SKM-1 treated with dmso at 0.1 percent for 144 hours (cell line): ENCODE results near the gene SLC25A21.

Experiments
- DNase-seq: peaks from one replicate; lab custom pipeline; 2025; ENCODE audit not compliant: unreplicated experiment; lab: John Stamatoyannopoulos, UW

The SLC25A21 gene

DNA sequence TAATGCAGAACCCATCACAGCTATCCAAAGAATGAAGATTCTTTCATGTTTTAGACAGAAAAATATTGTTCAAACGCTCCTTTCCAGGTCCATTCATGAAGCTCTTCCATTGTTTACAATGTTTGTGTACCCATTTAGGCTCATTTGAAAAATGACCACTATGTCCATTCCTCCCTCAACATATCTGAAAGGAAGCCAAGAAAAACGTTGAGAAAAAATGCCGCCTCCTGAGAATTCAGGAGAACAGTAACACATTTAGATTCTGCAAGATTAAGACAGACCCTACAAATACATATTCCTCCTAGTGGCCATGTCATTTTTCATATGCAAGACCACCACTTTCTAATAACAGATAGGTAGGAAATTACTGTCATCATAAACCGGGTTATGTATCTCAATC lies 124.4 kb downstream of the SLC25A21 start:
- DNase-seq, result no peak

DNA sequence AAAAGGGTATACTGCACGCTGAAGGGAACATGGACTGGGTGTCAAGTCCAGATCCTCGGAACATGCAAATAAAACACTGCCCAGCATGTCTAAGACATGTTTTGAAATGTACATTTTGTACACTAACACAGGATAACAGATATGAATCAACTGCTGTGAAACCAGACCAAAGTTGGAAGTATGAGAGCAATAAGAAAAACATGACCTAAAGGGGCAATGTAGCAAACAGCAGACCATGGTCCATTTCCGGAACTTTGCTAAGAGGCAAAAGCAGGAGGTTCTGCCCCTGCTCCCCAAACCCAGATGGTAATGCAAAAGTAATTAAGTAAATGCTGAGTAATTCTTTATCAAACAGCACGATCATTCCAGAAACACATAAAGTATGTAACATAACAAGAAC lies 125.2 kb downstream of the SLC25A21 start:
- DNase-seq, result no peak

DNA sequence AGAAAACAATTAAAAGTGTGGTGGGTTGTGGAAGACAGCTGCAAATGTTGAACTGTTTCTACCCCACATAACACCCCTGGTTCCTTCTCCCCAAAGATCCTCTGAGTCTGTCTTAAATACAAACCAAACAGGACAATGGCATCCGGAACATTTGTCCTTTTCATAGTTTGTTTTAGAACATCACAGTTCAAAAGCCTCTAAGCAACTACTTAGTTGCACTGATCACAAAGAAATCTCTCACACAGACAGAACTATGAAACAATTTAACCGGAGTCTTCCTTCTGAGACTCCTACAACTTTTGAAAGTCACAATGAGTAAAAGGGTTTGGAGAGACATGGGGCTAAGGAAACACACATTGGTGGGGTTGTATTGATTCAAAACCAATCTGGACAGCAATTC lies 125.6 kb downstream of the SLC25A21 start:
- no peak for DNase-seq

DNA sequence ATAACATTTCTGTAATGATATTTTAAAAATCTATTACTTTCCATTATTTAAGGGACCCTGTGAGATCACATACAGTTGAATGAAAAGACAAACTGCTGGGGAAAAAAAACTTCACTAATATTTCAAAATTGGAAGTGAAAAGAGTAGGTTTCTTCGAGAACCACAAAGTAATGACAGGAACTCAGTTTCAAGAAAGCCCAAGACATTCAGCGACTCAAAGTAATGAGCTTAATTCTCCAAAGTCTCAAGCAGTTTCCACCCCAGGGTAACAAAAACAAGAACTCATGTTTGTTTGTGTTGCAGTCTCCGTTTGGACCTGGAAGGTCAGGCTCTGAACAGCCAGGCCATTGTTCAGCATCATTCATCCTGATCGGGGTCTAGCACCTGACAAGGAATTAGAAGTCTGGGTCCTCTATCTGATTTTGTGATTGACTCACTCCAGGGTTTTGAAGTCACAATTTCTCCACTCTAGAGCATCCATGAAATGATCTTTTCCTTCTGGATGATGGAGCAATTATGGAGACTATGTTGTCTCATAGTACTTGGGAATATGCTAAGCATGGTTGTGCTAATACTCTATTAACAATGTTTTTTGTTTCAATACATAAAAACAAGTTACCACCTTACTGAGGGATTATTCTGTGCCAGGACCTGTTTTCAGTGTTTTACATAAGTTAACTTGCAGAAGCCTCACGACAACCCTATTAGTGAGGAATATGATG lies 126.9 kb downstream of the SLC25A21 start:
- DNase-seq, result no peak

DNA sequence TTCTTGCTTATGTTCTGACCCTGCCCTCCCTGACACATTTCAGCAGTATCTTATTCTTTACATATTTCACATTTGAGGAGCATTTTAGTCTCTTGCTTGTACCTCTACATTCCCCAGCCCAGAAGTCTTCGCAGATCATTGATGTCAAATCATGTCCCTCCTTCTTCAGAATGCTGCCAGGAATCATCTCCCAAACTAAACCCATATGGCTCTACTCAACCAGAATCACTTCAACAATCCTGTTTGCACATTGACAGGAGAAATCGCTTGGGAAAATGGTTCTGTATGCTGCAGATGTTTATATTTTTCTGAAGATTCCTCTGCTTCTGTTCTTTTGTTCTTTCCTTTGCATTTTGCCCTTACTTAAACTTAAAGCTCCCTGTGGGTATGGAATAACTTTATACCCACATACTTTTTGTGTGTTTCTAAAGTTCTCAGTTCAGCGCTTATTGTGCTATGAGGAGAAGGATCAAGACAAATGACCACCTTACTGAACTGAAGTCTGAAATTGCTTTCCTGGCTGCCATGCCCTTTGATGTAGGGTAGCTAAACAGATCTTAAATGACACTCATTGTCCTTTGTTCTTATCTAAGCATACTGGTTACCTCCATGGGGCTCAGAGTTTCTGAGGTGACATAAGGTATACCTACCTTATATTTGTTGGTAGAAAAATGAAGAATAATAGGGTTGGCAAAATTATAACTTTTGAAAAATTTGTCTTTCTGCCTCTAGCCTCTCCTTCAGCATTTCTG lies 134.6 kb downstream of the SLC25A21 start:
- DNase-seq, result no peak

DNA sequence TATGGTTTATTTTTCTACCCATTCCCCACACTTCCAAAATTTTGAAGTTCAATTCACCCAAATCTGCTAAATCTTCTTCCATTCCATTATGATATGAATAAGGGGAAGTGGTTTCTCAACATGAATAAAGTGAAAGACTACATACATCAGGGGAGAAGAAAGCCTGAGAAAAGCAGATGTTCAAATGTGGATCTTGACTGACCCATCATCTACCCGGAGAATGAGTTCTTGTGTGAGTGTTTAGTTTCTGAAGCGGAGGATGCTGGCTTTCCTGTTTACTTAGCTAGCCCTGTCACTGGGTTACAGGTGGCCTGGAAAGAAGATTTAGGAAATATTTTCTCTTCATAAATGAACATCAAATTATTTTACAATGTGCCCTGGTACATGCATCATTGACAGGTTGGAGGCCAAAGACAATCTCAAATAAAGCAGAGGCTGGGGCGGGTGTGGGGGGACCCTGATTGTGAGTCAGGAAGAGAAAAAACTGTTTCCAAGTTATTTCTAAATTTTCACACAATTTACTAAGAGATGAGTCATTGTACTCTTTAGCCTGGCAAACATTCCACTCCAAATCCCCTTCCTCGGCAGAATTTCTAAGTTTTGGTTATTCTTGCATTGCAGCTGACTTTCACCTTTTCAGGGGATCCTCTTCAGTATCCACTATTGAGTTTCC lies 135.6 kb downstream of the SLC25A21 start:
- no peak for DNase-seq

DNA sequence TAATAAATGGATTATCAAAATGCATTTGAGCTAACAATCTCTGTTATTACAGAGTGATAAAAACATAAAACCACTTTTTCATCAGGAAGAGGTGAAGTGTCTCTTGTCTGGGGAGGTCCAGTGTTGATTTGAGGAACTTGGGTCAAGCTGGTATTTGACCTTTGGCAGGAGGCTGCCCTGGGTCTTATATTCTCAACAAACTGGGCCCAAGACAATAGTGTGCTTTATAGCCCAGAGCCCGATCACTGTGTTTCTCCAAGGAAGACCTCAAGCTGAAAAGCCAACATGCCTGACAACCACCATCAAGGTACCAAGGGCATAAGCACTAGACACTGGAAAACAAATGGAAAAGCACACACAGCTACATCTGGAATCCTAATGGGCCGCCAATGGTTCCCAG lies 137.0 kb downstream of the SLC25A21 start:
- DNase-seq, result no peak

DNA sequence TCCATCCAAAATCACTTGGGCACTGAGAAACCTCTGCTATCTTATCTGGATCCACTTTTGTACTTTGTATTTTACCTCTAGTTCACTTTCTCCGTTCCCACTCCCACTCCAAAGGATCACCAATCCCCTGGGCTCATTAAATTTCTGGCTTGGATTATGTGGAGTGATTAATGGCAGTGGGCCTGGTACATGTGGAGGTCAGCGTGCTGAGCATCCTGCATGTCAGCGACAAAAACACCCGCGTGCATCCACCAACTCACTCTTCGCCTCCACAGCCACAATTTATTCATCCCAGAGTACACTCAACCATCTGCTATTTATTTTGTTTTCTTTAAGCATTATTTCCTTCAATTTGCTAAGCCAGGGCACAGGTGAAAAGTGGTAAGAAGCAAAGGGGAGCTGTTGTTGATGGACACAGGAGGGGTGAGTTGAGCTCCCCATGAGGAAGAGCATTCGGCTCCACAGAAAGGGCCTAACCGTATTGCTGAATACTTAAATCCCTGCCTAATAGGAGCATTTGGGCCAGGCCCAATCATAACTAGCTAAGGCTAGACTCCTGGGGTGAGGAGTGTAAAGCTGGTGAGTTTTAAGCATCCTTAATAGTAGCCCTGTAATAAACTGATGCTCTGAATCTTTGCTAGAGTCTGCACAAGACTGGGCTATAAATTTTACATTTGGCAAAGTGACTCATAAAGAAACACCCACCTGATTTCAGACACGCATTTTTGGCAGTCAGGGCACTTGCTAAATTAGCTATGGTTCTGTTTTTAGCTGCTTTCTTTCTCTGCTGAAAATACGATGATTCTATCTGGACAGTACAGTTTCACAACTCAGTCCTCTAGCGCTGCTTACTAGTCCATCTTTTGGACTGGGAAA lies 137.8 kb downstream of the SLC25A21 start:
- DNase-seq, result no peak

DNA sequence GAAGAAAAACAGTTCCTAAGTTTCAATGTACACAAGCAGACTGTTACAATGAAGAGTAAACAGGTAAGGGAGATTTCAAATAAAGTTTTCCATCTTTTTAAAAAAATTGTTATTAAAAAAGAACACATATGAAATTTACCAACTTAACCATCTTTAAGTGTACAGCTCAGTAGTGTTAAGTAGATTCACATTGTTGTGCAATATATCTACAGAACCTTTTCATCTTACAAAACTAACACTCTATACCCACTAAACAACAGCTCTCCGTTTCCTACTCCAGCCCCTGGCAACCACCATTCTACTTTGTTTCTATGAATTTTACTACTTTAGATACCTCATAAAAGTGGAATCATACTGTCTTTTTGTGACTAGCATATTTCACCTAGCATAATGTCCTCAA lies 139.5 kb downstream of the SLC25A21 start:
- DNase-seq, result no peak

DNA sequence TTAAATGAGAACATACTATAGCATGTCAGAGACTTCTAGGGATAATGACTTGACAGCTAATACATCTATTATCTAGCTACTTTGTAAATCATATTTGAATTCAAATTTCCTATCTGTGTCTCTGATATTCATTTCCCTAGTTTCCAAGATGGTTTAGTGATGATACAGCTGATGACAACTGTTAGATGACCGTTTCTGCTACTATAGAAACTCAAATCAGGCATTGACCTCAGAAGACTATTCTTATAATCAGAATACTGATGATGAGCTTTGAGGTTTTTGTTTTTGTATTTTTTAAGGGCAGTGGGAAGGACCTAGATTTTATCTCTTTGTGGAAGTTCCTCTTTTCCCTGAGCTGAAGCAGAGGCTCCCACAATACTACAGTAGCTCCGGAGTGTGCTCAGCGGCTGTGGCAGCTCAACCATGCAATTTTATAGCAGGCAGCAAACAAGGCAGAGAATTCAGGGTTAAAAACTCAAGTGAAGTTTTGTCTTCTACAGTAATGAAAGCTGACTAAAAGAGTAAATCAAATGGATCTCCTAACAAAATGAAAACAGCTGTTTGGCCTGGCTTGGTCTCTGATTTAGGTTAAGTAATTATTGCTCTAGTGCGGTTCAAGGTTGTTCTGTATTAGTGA lies 145.1 kb downstream of the SLC25A21 start:
- DNase-seq, result peak; percentile 22

DNA sequence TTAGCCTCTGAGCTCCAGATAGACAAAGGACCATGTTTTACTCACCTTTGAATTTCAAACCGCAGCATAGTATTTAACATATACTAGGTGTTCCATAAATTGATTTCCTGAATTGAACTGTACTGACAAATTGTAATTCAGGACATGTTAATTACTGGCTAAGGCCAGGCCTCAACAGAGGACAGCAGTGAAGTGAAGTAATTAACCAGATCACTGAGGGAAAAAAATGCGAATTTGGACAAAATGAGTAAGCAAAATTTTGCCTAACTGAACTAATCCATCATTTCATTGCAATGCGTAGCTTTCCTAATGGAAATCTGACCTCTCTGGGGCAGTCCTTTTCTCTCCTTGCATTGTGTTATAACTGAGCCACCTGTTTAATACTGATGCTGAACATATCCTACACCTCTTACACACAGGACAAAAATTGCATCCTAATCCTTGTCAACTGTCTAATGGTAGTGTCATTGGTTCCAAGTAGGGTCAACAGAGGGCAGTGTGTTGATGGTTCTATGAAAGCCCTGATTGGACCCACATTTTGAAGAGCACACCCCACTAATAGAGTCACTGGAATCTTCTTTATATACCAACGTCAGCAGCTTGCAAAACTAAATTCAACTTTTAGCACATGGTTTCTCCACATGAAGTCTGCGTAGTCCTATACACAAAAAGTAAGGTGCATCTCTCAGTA lies 148.4 kb downstream of the SLC25A21 start:
- no peak for DNase-seq

DNA sequence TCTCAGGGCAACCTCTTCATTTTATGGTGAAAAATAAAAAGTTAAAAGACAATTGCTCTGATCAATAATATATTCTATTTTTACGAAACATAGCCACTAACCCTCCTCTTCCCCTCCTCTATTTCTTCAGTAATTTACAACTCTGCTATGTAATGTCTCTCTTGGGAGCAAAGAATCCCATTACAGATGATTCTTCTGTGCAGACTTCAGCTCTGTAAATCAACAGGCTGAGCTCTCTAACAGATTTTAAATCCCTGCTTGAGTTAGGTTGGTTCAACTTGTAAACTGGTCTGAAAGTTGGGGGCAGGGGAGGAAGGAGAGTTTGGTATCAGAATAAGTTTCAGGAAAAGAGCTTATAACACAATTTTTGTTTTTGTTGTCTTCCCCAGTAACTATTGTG lies 151.0 kb downstream of the SLC25A21 start:
- DNase-seq, result no peak

DNA sequence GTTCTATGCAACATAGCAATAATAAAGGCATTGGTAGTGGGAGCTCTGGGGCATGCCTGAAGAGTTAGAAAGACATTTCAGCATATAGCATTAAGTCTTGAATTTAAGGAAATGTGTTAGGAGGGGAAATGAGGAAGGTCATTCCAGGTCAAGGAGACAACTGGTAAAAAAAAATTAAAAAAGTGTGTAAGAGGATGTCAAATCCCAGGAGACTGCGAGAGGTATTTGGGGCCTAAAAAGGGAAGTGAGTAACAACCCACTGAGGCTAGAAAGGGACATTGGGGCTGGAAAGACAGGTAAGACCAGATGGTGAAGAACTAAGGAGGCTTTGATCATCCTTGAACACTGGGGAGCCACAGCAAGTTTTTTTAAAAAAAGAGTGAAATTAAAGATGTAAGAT lies 152.9 kb downstream of the SLC25A21 start:
- peak; percentile 54 for DNase-seq

DNA sequence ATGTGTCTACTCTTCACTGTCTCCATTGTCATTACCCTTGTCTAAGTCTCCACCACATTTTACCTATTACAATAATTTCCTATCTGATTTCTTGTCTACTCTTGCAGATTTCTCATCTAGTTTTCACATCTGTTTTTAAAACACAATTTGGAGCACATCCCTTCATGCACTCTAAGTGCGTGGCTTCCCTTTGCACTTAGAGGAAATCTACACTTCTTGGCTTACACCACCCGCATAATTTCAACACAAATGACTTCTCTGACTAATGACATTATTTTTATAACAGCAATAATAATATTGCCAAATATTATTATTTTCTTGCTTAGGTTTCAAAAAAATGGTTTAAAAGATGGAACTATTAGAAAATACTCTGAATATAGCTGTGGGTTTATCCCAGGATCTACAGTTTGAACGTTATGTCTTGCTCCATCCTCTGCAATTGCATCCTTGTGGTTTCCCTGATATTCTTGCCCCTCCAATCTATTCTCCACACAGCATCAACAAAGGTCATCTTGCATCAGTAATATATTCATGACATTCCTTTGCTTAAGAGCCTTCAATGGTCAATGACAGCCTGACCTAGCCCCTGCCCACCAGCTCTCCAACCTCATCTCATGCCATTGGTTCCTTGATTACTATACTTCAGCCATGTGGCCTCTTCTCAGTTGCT lies 153.7 kb downstream of the SLC25A21 start:
- DNase-seq, result peak; percentile 24

DNA sequence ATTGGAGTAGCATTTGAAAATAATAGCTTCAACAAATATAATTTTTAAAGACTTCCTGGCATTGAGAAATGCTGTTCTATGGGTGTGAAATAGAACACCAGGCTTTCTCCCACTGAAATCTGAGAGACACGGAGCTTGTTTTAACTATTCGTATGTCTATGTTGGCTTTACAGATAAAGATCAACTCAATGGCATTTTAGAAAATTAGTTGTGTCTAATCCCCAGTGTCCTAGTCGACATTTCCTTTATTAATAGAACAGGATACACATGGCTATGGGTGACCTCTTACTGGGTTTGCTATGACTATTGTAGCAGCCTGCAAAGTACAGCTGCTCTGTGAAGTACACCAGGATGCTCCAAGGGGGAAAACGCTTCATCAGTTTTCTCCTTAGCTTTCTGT lies 159.3 kb downstream of the SLC25A21 start:
- DNase-seq, result no peak

DNA sequence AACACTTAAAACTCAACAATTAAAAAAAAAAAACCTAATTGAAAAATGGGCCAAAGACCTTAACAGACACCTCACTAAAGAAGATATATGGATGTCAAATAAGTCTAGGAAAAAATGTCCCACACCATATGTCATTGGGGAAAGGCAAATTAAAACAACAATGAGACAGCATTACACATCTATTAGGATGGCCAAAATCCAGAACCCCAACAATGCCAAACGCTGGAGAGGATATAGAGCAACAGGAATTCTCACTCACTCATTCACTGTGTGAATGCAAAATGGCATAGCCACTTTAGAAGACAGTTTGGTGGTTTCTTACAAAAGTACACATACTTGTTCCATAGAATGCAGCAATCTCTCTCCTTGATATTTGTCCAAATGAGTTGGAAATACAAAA lies 173.7 kb downstream of the SLC25A21 start:
- no peak for DNase-seq

DNA sequence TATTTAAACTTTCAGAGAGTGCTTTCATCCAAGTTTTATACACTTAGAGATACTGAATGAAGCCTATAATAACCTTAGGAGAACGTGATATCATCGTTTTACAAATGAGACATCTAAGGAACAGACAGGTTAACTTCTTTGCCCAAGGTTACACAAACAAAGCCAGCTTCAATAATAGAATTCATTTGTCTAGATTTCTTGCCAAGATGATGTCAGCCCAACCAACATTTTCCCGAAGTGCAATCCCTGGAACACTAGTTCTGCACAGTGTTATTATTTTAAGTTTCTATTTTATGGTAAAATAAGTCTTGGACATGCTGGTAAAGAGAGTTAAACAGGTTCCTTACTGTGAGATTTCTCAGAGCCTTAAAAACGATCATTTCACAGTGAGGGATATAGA lies 174.6 kb downstream of the SLC25A21 start:
- no peak for DNase-seq

DNA sequence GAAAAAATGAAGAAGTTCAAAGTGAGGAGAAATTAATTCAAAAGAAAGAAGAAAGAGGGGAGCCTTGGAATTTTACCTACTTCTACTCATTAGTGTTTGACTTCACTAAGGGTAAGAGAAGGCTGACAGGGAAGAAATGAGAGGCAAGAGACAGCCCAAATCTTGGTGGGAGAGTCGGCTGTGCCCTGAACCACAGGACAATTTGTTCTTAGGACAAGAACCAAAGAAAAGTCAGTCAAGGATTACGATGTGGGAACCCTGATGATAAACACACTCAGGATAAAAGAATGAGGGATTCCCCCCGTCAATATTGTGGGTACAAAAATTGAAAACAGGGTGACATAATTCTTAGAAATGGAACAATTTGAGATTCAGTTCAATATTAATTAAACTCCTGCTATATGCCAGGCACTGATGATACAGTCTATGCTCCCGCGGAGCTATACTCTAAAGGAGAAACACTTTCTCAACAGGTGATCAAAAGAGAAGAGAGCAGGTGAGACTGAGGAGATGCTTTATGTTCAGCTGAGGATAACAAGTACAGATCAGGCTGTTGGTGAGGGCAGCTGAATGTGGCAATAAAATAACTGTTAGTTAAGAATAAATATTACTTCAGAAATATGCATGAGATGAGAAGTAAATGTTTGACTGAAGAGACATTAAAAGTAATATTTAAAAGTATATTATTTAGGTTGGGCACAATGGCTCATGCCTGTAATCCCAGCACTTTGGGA lies 175.4 kb downstream of the SLC25A21 start:
- no peak for DNase-seq
